Loucy (cell line): Measurements from ENCODE around the gene SULT4A1.

Experiments used
- H2AFZ ChIP-seq: fragments of 200-600 bp; sonication (generic); 2 replicates; pipeline ENCODE4 v1.6.0; 2016; ENCODE audit warnings: antibody characterized with exemption, mild to moderate bottlenecking, low read length, moderate library complexity
- H3F3A ChIP-seq: fragments of 200-600 bp; 2 replicates; pipeline ENCODE4 v1.6.0; 2016; ENCODE audit warnings: antibody characterized with exemption, low read depth, mild to moderate bottlenecking
- H3K27me3 ChIP-seq: fragments of 200-600 bp; sonication (generic); 2 replicates; pipeline ENCODE4 v1.6.1; 2014; ENCODE audit warnings: low read length, mild to moderate bottlenecking; ENCODE audit not compliant: insufficient read depth, poor library complexity, severe bottlenecking
- H3K36me3 ChIP-seq: fragments of 200-600 bp; sonication (generic); 2 replicates; pipeline ENCODE4 v1.6.1; 2016; ENCODE audit warnings: low read length; ENCODE audit not compliant: insufficient read depth
- H3K4me1 ChIP-seq: fragments of 200-600 bp; sonication (generic); 2 replicates; pipeline ENCODE4 v1.5.1; 2014; ENCODE audit warnings: low read length, mild to moderate bottlenecking; ENCODE audit not compliant: insufficient read depth, poor library complexity, severe bottlenecking
- H3K4me2 ChIP-seq: fragments of 200-600 bp; sonication (generic); 2 replicates; pipeline ENCODE4 v1.6.0; 2014; ENCODE audit warnings: antibody characterized with exemption, low read length, low read depth, mild to moderate bottlenecking; ENCODE audit not compliant: poor library complexity, severe bottlenecking
- H3K4me3 ChIP-seq: fragments of 200-600 bp; sonication (generic); 2 replicates; pipeline ENCODE4 v1.5.1; 2014; ENCODE audit warnings: low read length, mild to moderate bottlenecking, mixed read lengths; ENCODE audit not compliant: poor library complexity, severe bottlenecking
- H3K79me2 ChIP-seq: fragments of 200-600 bp; sonication (generic); 2 replicates; pipeline ENCODE4 v1.6.1; 2014; ENCODE audit warnings: low read length; ENCODE audit not compliant: insufficient read depth
- H3K9ac ChIP-seq: fragments of 200-600 bp; sonication (generic); 2 replicates; pipeline ENCODE4 v1.6.0; 2014; ENCODE audit warnings: mild to moderate bottlenecking, low read depth, low read length, moderate library complexity; ENCODE audit not compliant: poor library complexity, severe bottlenecking
- H3K9me2 ChIP-seq: fragments of 200-600 bp; sonication (generic); replicated peaks from 2 replicates; pipeline ENCODE4 v1.6.1; 2016; ENCODE audit warnings: low read depth, low read length, mixed read lengths
- H3K9me3 ChIP-seq: fragments of 200-600 bp; sonication (generic); 2 replicates; pipeline ENCODE4 v1.6.1; 2014; ENCODE audit warnings: mild to moderate bottlenecking, antibody characterized with exemption, low read length, low read depth; ENCODE audit not compliant: insufficient read depth
- H4K20me1 ChIP-seq: fragments of 200-600 bp; sonication (generic); 2 replicates; pipeline ENCODE4 v1.6.0; 2014; ENCODE audit warnings: antibody characterized with exemption, low read length, mild to moderate bottlenecking; ENCODE audit not compliant: insufficient read depth, poor library complexity, severe bottlenecking
- EZH2phosphoT487 ChIP-seq: fragments of 200-600 bp; IDR thresholded peaks from 2 replicates; pipeline ENCODE4 v1.6.1; 2018; ENCODE audit warnings: antibody characterized with exemption, mild to moderate bottlenecking, moderate library complexity, borderline replicate concordance
- TF ChIP-seq, protein P1 (sequence below): fragments of 200-600 bp; sonication (generic); conservative IDR thresholded peaks from 2 replicates; pipeline ENCODE4 v1.5.1; 2014; ENCODE audit warnings: mild to moderate bottlenecking, antibody characterized with exemption, low read length

Gene SULT4A1

DNA sequence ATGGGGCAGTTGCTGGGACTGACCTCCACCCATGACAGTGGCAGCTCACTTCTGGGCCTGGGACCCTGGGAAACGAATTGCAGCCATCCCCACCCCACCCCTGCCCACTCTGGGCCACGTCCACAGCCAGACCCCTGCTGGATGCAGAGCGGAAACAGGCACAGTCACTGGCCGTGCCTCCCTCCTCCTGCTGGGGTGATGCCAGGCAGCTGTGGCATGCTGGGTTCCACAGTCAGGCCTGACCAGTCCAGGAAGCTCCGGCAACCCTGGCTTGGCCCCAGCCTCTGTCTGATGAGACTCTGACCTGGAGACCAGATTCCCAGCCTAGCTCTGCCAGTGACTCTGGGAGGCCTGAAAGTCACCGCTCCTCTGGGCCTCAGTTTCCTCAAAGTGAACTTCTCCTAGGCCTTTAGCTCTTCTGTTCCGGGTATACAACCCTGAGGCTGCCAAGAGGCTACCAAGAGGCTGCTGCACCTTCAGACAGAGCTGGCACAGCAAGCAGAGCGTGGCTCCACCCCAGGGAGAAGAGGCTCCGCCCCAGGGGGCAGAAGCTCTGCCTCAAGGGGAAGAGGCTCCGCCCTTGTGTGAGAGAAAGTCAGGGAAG lies 8.9 kb downstream of the SULT4A1 start:
- H3F3A ChIP-seq: no peaks in the 10 kb centered on the region
- H3K4me1 ChIP-seq: no peaks in the 10 kb centered on the region
- no peaks in the 10 kb centered on the region for H4K20me1 ChIP-seq
- no peak overlapping the region for H3K4me2 ChIP-seq
- TF ChIP-seq, protein P1, sequence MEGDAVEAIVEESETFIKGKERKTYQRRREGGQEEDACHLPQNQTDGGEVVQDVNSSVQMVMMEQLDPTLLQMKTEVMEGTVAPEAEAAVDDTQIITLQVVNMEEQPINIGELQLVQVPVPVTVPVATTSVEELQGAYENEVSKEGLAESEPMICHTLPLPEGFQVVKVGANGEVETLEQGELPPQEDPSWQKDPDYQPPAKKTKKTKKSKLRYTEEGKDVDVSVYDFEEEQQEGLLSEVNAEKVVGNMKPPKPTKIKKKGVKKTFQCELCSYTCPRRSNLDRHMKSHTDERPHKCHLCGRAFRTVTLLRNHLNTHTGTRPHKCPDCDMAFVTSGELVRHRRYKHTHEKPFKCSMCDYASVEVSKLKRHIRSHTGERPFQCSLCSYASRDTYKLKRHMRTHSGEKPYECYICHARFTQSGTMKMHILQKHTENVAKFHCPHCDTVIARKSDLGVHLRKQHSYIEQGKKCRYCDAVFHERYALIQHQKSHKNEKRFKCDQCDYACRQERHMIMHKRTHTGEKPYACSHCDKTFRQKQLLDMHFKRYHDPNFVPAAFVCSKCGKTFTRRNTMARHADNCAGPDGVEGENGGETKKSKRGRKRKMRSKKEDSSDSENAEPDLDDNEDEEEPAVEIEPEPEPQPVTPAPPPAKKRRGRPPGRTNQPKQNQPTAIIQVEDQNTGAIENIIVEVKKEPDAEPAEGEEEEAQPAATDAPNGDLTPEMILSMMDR: no peak
- no peak for TF ChIP-seq EZH2phosphoT487
- no peaks in the 10 kb centered on the region for H3K27me3 ChIP-seq
- no peaks in the 10 kb centered on the region for H3K36me3 ChIP-seq
- no peak overlapping the region for H3K9ac ChIP-seq
- no peak overlapping the region for H2AFZ ChIP-seq
- no peak overlapping the region for H3K4me3 ChIP-seq
- no peaks in the 10 kb centered on the region for H3K79me2 ChIP-seq
- peaks cover 6% of the 10 kb centered on the region; the same call in 1 of the 2 replicates for H3K9me3 ChIP-seq
- no peaks in the 10 kb centered on the region for H3K9me2 ChIP-seq

DNA sequence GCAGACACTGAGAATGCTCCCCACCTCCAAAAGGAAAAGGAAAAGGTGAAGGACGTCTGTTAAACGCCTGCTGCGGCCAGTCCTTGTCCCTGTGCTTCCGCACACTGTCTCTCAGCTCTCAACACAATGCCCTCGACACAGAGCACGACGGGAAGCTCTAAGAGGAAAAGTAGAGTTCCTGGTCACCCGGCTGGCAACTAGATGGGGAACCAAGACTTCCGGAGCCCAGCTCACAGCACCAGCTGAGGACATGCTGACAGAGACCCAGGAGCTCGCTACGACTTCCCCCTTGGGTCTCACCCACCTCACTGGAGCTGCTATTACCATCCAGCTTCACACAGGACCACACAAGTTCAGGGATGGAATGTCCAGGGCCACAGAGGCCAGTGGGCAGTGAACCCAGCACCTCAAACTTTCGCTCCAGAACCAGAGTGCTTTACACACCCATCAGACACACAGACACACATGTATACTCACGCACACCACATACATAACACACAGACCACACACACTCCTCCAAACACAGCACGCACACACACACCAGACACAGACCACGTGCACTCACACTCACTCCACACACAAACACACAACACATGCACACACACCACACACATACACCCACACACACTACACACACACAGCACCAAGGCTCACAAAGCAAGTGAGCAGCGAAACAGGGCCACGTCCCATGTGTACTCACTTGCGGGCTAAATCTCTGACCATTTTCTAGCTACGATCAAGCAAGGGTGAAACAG lies 9.6 kb downstream of the SULT4A1 start:
- Histone ChIP-seq H3K9ac (no peak overlapping the region), H3K4me1 (no peaks in the 10 kb centered on the region), H3K9me2 (no peaks in the 10 kb centered on the region), H3K79me2 (no peaks in the 10 kb centered on the region), H3K36me3 (no peaks in the 10 kb centered on the region), H3K27me3 (no peaks in the 10 kb centered on the region), H2AFZ (no peak overlapping the region), H3K4me2 (no peak overlapping the region), H3K9me3 (peaks cover 6% of the 10 kb centered on the region; the same call in 1 of the 2 replicates), H4K20me1 (no peaks in the 10 kb centered on the region), H3F3A (no peaks in the 10 kb centered on the region), H3K4me3 (no peak overlapping the region)
- no peak for TF ChIP-seq EZH2phosphoT487
- TF ChIP-seq, protein P1: no peak

DNA sequence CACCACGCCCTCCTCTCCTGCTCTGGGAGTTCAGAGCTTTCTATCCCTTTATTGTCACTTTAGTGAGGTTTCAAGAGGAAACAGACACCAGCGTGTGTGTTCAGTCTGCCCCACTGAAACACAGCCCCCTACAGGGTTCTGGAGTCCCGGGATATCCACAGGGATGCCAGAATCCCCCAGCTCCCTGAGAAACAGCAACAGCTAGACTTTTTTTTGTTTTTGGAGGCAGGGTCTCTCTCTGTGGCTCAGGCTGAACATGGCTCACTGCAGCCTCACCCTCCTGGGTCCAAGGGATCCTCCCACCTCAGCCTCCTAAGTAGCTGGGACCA lies 10.4 kb downstream of the SULT4A1 start:
- Histone ChIP-seq H3K9me2 (no peaks in the 10 kb centered on the region), H3K4me3 (no peak overlapping the region), H2AFZ (no peak overlapping the region), H4K20me1 (no peaks in the 10 kb centered on the region), H3F3A (no peaks in the 10 kb centered on the region), H3K79me2 (no peaks in the 10 kb centered on the region), H3K4me2 (no peak overlapping the region), H3K36me3 (no peaks in the 10 kb centered on the region), H3K4me1 (no peaks in the 10 kb centered on the region), H3K9me3 (peaks cover 5% of the 10 kb centered on the region; the same call in 1 of the 2 replicates), H3K27me3 (no peaks in the 10 kb centered on the region), H3K9ac (no peak overlapping the region)
- TF ChIP-seq EZH2phosphoT487: no peak
- TF ChIP-seq, protein P1: no peak
